Endometrium (tissue), 2 donors: Measurements from ENCODE around the gene PRMT7.

ENCODE experiments used
- FAIRE-seq: peaks from 2 replicates; lab custom pipeline; 2012; peaks lifted over from hg19 to GRCh38; lab: Jason Lieb, UNC
- donor health status: control.
- donor health status: control.

Gene PRMT7

DNA sequence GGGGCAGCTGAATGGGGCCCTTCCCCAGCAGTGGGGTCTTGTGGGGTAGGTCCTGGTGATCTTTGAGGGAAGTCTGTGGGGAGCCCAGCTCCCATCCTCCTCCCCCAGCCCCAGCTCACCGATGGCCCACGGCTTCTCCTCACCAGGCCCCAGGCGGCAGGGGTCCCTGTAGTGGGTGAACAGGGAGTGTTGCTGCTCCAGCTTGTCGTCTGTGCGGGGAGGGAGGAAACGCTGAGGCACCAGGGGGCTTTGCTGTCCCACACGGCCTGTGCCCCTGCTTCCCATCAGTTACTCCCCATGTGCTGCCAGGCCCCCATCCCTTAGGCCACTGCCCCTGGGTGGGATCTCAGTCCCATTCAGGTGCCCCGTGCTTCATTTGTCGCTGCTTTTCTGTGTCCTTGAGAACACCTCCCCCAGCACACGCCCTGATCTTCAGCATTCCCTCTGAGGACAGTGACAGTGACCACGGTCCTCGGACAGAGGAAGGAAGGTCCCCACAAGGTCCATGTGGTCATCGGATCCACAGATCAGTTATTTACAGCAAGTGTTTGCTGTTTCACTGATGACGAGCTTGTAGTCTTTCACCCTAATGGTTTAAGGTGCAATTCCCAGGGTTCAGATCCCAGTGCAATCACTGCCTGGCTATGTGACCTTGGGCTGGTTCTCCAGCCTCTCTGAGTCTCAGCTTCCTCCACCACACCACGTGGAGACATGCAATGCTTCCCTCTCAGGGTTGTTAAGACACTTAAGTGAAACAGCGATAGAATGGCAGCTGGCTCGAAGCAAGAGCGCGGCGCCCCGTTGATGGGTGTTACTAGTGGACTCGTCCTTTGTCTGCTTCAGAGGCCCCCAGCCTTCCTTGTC lies 53.1 kb downstream of the PRMT7 start:
- no peak for FAIRE-seq

DNA sequence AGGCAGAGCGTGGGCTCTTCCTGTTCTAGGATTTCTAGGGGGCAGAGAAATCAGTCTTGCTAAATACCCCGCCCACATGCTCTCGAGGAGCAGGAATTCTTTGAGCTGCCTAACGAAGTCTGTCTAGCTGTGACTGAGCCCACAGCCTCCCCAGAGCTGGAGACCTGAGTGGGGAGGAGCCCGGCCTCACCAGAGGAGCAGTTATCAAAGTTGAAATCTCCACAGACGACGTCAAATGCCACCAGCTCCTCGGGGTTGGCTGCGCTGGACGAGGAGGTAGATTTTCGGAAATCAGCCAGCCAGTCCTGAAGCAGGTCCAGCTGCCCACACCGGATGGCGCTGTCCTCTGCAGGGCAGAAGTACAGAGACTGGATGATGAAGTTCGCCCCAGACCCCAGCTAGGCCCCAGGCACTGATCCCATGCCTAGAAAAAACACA lies 53.8 kb downstream of the PRMT7 start:
- no peak for FAIRE-seq

DNA sequence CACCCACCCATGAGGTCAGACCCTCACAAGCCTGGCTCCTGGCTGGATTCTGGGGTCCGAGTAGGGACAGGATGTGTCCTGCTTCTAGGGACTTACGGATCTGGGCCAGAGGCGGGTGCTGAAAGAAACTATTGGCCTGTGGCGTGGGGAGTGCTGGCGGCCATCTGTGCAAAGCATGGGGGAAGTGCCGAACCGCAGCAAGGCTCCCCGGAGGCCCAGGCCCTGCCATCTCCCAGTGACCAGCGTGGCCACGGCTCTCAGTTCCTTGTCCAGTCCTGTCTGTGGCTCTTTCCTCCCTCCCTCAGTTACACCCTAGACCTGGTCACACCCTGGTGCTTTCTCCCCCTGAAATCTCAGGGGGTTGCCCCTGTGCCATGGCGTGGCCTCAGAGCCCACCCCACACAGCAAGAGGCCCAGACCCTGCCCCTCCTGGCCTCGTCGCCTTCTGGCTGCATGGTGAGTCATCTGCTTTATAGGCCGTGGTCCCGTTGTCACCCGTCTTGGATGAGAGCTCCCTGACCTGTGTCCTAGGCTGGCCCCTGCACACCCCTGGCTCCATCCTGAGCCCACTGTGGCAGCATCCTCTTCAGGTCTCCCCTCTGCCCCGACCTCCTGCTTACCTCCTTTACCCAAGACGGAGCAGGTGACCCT lies 54.5 kb downstream of the PRMT7 start:
- FAIRE-seq, result no peak

DNA sequence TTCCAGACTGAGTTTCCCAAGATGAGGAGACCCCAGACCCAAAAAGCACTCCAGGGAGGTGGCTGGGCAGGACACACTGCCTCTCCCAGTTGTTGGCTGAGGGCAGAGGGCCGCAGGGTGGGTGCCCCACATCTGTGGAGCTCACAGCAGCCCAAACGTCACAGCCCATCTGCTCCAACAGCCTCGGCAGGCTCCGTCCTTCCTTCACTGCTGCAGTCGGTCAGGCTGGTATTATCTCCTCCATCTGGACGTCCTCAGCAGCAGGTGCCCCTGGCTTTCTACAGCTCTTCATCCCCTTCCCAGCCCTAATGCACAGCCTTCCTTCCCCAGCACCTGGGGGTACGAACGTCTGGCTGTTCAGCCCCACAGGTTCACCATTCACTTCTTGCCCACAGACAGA lies 55.2 kb downstream of the PRMT7 start:
- no peak for FAIRE-seq

DNA sequence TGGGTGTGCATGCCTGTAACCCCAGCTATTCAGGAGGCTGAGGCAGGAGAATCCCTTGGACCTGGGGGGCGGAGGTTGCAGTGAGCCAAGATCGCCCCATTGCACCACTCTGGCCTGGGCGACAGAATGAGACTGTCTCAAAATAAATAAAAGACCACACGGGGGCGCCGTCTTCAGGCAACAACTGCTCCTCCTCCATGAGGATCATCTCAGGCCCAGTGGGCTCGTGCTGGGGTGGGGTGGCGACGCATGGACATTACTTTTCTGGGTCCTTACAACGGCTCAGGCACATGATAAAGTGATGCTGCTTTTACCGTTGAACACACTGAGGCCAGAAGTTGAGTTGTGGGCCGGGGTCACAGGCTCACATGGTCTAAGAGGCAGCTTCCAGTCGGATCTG lies 56.2 kb downstream of the PRMT7 start:
- FAIRE-seq, result no peak

DNA sequence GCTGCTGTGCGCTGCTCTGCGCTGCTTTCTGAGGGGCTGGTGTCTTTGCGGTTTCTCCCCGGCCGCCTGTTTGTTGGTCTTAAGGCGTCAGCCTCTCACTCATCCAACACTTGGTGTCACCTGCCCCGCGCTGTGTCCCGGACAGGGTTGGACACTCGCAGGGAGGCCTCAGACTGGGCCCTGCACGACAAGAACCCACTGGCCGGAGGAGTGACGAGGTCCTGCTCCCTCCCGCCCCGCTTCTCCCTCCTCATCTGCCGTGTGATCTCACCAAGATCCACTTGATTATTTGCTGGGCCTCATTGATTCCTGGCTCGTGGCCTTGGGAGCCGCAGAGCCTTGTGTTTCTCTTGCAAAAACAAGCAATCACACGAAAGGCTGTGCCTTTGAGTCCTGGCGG lies 56.6 kb downstream of the PRMT7 start:
- no peak for FAIRE-seq

DNA sequence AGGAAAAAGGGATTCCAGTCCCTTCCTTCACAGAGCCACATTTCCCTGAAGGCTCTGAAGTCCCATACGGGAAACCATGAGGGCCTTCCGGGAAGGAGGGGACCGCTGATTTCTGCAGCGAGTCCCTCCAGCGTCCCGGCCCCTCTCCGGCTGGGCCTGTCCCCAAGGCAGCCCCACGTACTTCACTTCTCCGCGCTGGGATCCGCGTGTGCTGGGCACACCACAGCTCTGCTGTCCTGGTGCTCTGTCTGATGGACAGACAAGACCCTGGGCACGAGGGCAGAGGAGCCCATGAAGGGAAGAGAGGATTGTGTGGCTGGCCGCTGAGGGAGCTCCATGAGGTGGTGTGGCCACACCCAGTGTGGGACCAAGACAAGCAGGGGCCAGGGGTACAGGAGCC lies 57.1 kb downstream of the PRMT7 start:
- FAIRE-seq, result no peak

DNA sequence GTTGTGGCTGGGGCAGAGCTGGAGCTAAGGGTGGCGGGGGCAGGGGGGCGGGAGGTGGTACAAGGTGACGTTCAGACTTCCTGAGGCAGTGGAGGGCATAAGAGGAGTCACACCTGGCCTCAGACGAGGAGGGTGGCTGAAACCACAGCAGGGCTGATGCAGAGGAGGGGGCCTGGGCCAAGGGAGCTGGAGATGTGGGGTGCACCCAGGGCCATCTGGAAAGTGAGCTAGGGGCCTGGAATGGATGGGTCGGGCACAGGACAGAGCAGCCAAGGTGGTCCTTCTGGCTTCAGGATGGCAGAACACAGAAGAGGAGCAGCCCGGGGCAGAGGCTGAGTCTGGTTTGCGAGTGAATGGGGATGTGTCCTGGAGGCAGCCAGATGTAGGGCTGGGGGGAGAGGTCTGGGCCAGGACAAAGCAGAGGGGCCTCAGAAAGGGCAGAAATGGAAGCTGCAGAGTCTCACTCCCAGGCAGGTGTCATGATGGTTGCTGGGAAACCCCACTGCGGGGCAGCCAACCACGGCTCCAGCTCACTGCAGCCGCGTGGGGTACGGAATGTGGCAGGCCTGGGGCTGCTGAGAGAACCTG lies 57.6 kb downstream of the PRMT7 start:
- FAIRE-seq, result no peak

DNA sequence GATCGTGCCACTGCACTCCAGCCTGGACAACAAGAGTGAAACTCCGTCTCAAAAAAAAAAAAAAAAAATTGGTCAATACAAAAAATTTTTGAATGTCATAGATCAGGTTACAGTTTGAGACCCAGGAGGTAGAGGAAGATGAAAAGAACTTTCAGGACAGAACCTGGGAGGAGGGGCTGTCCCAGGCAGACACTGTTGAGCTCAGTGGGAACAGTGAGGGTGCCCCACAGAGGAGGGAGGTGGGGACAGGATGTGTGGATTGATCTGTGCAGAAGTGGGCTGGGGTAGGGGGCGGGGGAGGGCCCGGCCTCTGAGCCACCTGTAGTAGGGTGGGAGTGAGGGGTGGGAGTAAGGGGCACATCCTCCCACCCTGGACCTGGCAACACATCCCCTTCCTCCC lies 58.3 kb downstream of the PRMT7 start:
- FAIRE-seq, result no peak

DNA sequence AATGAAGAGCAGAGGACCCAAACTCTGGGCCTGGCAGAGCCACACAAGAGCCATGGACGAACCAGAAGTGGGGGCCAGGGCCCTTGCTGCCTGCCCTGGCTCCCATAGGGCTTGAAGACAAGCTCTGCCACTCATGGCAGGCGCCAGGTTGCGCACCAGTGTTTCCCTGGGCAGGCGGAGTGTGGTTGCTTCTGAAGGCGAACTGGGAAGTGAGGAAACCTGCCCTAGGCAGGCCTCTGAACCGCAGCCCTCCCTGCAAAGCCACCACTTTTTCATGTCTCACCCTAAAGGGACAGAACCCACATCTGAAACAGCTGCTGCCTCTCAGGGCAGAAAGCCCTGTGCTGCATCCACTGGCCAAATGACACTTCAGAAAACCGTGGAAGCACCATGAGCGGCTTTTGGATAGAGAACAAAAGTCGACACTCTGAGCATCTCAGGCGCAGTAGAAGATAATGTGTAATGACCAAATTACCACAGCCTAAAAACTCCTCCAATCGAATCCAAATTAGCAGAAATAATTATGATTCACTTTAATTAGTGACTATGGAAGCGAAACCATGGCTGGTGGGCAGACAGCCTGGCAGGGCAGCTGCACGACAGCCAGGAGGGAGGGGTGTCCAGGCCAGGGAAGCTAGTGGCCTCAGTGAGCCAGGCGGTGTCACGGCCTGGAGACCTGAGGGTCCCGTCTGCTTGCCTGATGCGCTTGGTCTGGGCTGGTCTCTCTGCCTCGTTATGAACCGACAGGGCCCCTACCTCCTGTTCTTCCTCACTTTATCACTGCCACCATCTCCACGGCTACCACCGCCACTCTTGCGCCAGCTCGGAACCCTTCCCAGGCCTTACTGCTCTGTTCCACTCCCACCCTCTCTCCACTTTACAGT lies 59.1 kb downstream of the PRMT7 start:
- no peak for FAIRE-seq

DNA sequence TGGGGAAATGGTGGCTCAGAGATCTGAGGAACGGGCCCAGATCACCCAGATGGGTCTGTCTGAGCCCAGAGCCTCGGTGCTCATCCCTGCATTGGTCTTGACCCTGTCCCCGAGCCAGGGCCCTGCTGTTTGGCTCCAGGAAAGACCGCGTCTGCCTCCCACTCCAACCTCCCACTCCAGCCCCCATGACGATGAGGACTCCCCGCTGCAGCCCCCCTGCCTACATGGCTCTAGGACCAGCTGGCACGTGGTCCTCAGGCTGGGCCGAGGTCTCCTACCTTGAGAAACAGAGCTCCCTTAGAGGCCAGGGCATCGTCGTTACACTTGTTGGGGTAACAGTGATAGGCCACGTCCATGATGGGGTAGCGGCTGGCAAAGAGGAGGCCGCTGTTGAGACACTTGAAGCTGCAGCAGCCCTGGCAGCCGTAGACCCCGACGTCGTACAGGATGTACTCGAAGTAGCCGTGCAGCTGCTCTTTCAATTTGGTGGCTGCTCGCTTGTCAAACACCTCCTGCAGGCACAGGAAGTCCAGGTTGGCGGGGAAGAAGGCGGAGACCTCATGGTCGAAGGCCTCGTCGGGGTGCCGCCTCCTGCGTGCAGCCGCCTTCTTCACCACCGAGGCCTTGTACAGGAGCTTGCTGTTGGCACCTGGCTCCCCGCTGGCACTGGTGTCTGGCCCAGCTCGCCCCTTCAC lies 59.9 kb downstream of the PRMT7 start:
- no peak for FAIRE-seq

DNA sequence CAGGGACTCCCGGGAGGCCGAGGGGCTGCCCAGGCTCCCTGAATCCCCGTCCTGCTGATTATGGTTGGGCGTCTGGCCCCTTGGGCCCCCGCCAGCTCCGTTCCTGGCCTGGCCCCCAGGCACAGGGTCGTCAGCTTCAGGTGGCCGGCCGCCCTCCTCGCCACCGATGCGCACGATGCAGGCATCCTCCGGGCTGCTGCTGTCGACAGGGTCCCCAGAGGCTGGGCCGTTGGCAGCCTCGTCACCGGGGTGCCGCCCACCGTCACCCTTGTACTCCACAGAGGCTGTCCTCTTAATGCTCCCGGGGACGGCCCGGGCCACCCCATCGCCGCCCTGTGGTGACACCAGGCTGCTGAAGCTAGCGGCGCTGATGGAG lies 60.4 kb downstream of the PRMT7 start:
- no peak for FAIRE-seq

DNA sequence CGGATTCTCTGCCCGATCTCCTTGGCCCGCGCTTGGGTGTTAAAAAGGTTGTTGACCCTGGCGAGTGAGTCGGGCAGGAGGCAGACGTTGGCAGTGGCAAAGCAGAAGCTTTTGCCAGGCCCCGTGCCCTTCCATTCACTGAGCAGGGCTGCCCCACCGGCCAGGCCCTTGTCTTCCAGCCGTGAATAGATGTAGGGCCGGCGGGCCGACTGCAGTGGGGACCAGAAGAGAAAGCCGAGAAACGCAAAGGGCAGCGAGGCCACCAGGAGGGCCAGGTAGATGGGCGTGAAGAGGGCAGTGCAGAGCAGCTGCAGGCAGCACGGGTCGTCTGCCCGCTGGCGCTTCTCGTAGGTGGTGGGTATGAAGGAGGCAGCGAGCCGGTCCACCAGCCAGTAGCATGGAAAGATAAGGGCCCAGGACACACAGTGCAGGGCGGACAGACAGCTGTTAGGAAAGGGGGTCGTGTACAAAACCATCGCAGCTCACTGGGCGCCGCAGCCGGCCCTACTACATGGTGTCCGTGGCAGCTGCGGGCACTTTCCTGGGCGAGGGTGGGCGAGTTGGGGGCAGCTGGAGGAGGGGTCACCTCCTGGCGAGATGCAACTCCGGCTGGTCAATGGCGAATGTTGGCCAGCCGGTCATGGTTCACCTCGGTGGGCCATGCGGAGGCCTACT lies 61.0 kb downstream of the PRMT7 start:
- FAIRE-seq, result no peak

DNA sequence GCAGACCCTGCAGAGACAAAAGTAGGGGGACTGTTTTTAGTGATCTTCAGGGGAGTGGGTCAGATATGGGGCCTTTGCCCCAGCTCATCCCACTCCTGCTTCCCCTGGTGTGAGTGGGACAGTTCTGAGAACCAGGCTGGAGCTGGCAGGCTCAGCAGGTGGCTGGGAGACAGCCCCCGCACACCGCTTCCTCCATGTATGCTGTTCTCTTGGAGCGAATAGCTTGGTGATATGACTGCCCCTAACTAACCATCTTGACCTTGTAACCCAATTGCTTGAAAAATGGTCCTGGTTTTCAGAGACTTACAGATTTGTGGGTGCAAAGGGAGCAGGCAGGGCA lies 61.5 kb downstream of the PRMT7 start:
- no peak for FAIRE-seq

DNA sequence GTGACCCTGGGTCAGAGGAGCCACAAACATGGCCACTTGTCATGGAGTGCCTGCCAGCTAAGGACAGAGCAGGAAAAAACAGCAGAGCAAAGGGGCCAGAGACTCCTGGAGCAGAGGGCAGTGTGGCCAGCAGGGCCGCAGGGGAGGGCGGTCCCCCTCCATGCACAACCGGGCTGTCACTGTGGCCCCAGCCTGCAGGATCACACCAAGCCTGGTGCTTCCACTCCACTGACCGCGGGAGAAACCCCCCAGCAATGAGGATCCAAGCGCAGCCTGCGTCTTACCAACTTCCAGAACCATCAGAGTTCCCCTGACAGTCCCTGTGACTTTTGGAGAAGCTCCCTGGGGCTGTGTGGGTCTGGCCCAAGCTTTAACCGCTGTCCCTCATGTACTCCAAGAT lies 62.0 kb downstream of the PRMT7 start:
- FAIRE-seq, result no peak

DNA sequence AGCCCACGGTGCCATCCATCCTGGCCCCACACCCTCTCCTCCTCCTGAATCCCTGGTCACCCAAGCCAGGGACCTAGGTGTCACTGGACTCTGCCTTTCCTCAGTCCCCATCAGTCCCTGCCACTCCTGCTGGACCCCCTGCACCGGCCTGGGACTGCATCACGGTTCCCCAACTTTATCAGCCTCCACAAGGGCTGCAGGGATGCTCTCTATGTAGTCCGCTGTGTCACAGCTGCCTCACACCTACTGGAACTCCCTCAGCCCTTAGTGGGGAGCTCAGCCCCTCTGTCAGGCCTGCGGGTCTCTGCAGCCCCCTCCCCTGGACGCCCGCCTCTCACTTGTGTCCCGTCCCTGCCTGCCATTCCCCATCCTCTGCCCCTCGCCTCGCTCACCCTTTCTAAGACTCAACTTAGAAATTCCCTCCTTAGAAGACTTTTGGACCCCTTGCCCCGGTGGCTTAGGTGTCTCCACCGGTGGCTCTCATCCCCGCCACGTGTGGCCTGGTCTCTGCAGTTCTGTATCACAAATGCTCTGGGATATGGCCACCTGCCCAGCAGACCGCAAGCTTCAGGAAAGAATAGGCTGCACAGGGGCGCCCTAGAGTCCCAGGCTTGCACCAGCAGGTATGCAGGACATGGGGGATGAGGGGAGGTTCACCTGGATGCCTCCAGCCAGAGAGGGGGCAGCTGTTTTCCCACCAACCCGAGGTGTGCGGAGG lies 62.9 kb downstream of the PRMT7 start:
- FAIRE-seq, result no peak

DNA sequence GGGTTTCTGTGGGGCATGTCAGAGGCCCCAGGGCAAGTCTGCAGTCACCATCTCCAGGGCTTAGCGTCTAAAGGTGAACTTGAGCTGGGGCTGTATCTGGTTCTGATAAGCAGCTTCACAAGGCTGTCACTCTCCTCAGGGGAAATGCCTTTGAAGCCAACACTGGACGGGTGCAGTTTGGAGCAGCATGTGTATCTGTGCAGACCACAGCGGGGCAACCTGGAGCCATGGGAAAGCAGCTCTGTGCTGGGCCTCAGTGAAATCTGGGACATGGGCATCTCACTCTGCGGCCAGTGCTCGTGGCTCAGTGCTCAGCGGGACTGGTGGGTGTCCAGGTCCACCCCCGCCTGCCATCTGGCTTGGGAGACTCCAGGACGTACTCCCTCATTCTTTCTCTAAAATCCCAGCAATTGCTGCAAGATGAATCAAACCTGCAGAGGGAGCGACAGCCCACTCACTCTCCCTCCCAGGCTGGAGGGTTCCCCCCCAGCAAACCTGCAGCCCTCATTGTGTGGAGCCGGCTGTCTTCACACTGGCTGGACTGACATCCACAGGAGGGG lies 63.5 kb downstream of the PRMT7 start:
- no peak for FAIRE-seq

DNA sequence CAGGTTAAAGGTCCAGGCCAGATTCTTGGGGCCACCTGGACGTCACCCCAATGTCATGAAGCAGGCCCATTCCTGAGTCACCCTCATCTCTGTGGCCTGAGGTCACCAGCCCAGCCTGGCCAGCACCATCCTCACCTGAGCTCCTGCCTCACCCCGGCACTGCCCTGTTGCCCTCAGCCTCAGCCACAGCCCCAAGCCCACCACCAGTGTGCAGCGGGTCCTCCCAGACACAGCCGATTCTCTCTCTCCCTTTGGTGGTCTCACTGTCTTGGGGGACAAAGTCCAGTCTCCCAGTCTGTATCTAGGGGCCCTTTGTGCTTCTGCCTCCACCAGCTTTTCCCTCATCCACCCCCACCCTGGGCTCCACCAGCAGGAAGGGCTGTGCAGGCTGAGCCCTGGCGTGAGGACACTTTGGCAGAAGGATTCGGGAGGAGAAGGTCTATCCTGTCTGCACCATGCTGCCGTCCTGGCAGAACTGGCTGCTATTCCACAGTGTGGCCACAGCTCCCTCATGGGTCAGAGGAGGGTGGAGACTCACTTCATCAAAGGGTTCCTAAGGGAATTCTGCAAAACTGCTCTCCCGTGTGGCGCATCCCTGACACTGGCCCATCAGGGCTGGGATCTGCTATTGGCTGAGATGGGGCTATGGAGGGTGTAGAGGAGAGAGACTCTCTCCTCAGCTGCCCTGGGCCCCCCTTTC lies 64.3 kb downstream of the PRMT7 start:
- FAIRE-seq, result no peak

DNA sequence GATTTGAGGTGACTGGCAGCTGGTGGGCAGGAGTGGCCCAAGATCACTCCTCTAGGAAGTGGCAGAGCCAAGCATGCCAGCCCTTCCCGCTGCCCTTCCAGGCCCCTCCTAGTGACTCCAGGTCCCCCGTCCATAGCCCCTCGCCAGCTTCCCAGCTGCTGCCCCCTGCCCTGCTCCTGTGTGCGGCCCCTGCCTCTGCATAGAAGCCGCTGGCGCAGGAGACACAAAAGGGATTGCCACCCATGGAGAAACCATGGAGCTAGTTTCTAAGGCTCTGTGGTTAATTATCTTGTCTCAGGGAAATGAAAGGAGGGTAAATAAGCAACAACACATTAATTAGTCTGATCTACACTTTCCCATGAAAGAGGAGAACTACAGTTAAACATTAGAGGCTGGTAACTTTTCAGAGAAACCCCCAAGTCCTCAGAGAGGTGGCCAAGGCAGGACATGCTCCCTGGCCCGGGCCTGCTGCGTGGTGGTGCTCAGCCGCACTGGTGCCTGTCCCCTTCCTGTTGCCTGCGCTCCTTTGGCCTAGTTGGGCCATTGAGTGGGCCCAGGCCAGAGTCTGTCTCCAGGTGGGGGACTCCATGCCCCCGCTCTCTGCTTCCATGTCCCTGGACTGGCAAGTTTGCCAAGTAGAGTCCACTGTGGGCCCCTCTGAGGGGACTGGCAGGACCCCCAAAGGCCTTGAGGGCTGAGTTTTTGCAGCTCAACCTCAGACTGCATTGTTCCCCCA lies 65.2 kb downstream of the PRMT7 start:
- no peak for FAIRE-seq
